Transverse colon (tissue), 3 donors: Measurements from ENCODE around the gene RNASEL.

Experiments used
- POLR2A ChIP-seq: fragments of 450-650 bp; IDR thresholded peaks from one replicate; pipeline ENCODE4 v1.6.1; 2016; ENCODE audit warnings: antibody characterized with exemption, mild to moderate bottlenecking, moderate library complexity
- TF ChIP-seq, protein P1 (sequence below), 5 experiments: fragments of 200-600 bp in 3 of 5; fragments of 450-650 bp in 2 of 5; sonication (generic) in 3 of 5; IDR thresholded peaks; 1 replicate in 2 of 5; 2 replicates in 3 of 5; pipeline ENCODE4 v1.5.1; 2016 to 2017; ENCODE audit warnings: antibody characterized with exemption in 5 of 5, inconsistent platforms in 3 of 5, mild to moderate bottlenecking in 2 of 5, moderate library complexity in 1 of 5

DNA sequence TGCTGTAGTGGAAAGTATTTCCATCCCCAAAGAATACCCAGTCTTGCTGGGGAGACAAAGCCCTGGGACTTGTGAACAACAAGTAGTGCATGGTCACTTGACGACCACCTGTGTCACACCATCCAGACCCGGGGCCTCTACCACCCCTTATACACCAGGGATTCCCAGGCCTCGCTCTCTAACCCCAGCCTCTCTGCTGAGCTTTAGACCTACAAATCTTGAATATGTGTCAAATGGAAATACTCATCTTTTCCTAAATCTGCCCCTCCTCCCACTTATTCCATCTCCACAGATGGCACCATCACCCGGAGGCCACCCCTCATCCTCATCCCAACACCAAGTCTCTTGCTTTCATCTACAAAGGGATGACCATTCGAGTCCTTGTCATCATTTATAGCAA, 875 bp upstream of the RNASEL start:
- TF ChIP-seq, protein P1, sequence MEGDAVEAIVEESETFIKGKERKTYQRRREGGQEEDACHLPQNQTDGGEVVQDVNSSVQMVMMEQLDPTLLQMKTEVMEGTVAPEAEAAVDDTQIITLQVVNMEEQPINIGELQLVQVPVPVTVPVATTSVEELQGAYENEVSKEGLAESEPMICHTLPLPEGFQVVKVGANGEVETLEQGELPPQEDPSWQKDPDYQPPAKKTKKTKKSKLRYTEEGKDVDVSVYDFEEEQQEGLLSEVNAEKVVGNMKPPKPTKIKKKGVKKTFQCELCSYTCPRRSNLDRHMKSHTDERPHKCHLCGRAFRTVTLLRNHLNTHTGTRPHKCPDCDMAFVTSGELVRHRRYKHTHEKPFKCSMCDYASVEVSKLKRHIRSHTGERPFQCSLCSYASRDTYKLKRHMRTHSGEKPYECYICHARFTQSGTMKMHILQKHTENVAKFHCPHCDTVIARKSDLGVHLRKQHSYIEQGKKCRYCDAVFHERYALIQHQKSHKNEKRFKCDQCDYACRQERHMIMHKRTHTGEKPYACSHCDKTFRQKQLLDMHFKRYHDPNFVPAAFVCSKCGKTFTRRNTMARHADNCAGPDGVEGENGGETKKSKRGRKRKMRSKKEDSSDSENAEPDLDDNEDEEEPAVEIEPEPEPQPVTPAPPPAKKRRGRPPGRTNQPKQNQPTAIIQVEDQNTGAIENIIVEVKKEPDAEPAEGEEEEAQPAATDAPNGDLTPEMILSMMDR (IDR thresholded peaks at IDR 0.05), result no peak
- TF ChIP-seq POLR2A, result no peak
